Astrocyte (in vitro differentiated cells and primary cell): ENCODE measurements around the gene ZSWIM4. TPM values are rescaled to one million over a fixed set of nuclear protein-coding genes. Genes with fewer than 3 reads are reported as not detected.

ENCODE experiments used
- DNase-seq: peaks from one replicate; pipeline ENCODE4 v3.0.0-alpha.2; 2010; ENCODE audit warnings: low read depth
- FAIRE-seq: peaks from 2 replicates; lab custom pipeline; 2011; peaks lifted over from hg19 to GRCh38; lab: Jason Lieb, UNC
- H2AFZ ChIP-seq: 2 replicates; pipeline ENCODE4 v1.6.0; 2012; ENCODE audit warnings: low read depth, low read length, inconsistent platforms
- H3K27ac ChIP-seq: 2 replicates; pipeline ENCODE4 v1.5.1; 2011; ENCODE audit warnings: low read depth, low read length, inconsistent platforms
- H3K27me3 ChIP-seq: 2 replicates; pipeline ENCODE4 v1.6.0; 2011; ENCODE audit warnings: low read length, inconsistent platforms; ENCODE audit not compliant: insufficient read depth
- H3K36me3 ChIP-seq: 2 replicates; pipeline ENCODE4 v1.5.1; 2011; ENCODE audit warnings: low read length, inconsistent platforms; ENCODE audit not compliant: insufficient read depth
- H3K4me1 ChIP-seq: 2 replicates; pipeline ENCODE4 v1.5.1; 2011; ENCODE audit warnings: low read length, inconsistent platforms; ENCODE audit not compliant: insufficient read depth
- H3K4me2 ChIP-seq: 2 replicates; pipeline ENCODE4 v1.6.0; 2012; ENCODE audit warnings: low read length, inconsistent platforms
- H3K4me3 ChIP-seq: 2 replicates; pipeline ENCODE4 v1.5.1; 2011; ENCODE audit warnings: low read depth, mild to moderate bottlenecking, low read length, inconsistent platforms; ENCODE audit not compliant: insufficient read depth
- H3K79me2 ChIP-seq: 2 replicates; pipeline ENCODE4 v1.6.0; 2012; ENCODE audit warnings: mild to moderate bottlenecking, low read length, inconsistent platforms; ENCODE audit not compliant: insufficient read depth
- H3K9ac ChIP-seq: 2 replicates; pipeline ENCODE4 v1.6.0; 2012; ENCODE audit warnings: mild to moderate bottlenecking, low read length, inconsistent platforms
- H3K9me3 ChIP-seq: 2 replicates; pipeline ENCODE4 v1.5.1; 2012; ENCODE audit warnings: low read depth, mild to moderate bottlenecking, low read length, inconsistent platforms; ENCODE audit not compliant: insufficient read depth
- H4K20me1 ChIP-seq: 2 replicates; pipeline ENCODE4 v1.6.0; 2012; ENCODE audit warnings: low read length, inconsistent platforms; ENCODE audit not compliant: insufficient read depth
- H3K27ac Mint-ChIP-seq: one replicate; pipeline ENCODE4 v1.8.0; 2021; ENCODE audit warnings: mild to moderate bottlenecking, mixed read lengths; ENCODE audit not compliant: unreplicated experiment
- H3K27me3 Mint-ChIP-seq: one replicate; pipeline ENCODE4 v1.8.0; 2021; ENCODE audit warnings: low read depth, mixed read lengths; ENCODE audit not compliant: unreplicated experiment
- H3K36me3 Mint-ChIP-seq: one replicate; pipeline ENCODE4 v1.8.0; 2021; ENCODE audit warnings: low read depth, mixed read lengths; ENCODE audit not compliant: unreplicated experiment
- H3K4me1 Mint-ChIP-seq: one replicate; pipeline ENCODE4 v1.8.0; 2021; ENCODE audit warnings: low read depth, mixed read lengths; ENCODE audit not compliant: unreplicated experiment
- H3K4me3 Mint-ChIP-seq: one replicate; pipeline ENCODE4 v1.8.0; 2021; ENCODE audit warnings: mild to moderate bottlenecking, moderate library complexity, mixed read lengths; ENCODE audit not compliant: unreplicated experiment
- H3K9me3 Mint-ChIP-seq: one replicate; pipeline ENCODE4 v1.8.0; 2021; ENCODE audit warnings: mild to moderate bottlenecking, mixed read lengths; ENCODE audit not compliant: unreplicated experiment
- CTCF ChIP-seq: IDR thresholded peaks from 2 replicates; pipeline ENCODE4 v1.5.1; 2011; ENCODE audit warnings: low read depth, mild to moderate bottlenecking, inconsistent platforms, low read length, moderate library complexity; ENCODE audit not compliant: insufficient read depth
- EZH2 ChIP-seq: IDR thresholded peaks from 2 replicates; pipeline ENCODE4 v1.6.1; 2012; ENCODE audit warnings: mild to moderate bottlenecking, low read length, inconsistent platforms; ENCODE audit not compliant: insufficient read depth
- total RNA-seq: library from RNA; stranded (reverse); gene quantifications from 2 replicates; pipeline ENCODE4 v1.2.1, GENCODE V29; 2021

The ZSWIM4 gene
- total RNA-seq, 1 donor from 2014 or later: 10.6 TPM

DNA sequence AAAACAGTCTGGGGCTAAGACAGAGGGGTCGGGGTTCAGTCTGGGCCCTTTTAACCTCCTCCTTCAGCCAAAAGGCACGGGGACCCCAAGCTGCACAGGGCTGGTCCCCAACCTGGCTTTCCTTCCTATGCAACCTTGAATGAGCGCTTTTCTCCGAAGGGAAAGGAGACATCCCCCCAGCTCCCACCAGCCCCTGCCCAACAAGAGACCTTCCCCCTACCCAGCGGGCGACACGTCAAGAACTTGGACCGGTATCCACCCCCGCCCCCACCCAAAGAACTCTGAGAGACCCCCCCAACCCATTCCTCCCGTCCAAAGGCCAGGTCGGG lies 46.7 kb downstream of the ZSWIM4 start:
- H3K36me3 Mint-ChIP-seq: peaks cover 3% of the 10 kb centered on the region
- Histone ChIP-seq H3K4me1 (peaks cover 47% of the 10 kb centered on the region), H3K27ac (peak overlapping the region; percentile 97), H3K4me3 (peak overlapping the region; percentile 81), H3K79me2 (peaks cover 69% of the 10 kb centered on the region), H3K27me3 (no peaks in the 10 kb centered on the region), H4K20me1 (peaks cover 53% of the 10 kb centered on the region), H3K9ac (peak overlapping the region; percentile 100), H2AFZ (no peak overlapping the region), H3K9me3 (no peaks in the 10 kb centered on the region), H3K36me3 (peaks cover 5% of the 10 kb centered on the region), H3K4me2 (peak overlapping the region; percentile 98)
- DNase-seq (no peak), FAIRE-seq (no peak)
- peak overlapping the region; percentile 94 for H3K27ac Mint-ChIP-seq
- TF ChIP-seq CTCF (no peak), EZH2 (no peak)
- H3K27me3 Mint-ChIP-seq: no peaks in the 10 kb centered on the region
- H3K4me3 Mint-ChIP-seq: peak overlapping the region; percentile 96
- no peaks in the 10 kb centered on the region for H3K9me3 Mint-ChIP-seq
- peaks cover 25% of the 10 kb centered on the region for H3K4me1 Mint-ChIP-seq

DNA sequence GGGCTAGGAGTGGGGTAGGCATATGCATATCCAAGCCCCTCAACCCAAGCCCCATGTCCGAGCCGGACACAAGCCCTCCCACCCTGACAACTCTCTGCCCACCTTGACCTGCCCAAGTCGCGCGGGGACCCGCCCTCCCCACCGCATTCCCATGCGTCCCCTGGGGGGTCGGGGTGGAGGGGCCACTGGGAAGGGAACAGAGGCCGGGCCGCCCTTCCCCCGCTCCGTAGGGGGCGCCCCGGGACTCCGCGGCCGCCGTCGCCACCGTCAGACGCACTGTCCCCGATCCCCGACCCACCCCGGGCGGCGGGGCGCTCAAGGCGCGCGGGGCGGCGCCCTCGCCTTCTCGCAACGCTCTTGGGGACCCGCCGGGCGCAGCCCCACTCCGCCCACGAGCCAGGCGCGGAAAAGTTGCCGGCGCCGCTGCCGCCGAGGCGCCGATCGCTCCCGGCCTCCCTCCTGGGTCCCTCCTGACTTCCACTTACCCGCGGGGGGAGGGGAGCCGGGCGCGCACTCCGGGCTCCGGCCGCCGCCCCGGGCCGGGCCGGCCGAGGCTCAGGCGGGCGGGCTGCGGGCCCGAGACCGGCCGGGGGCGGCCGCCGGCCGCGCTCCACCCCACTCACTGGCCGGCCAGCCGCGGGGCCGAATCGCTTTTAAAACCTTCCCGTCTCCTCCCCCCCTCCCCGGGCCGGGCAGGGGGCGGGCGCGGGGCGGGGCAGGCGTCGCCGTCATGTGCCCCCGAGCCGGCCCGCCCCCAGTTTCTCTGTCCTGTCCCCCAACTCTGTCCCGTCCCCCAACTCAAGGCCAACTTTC lies 47.3 kb downstream of the ZSWIM4 start:
- peak overlapping the region; percentile 81 for H3K4me3 ChIP-seq
- H3K27me3 Mint-ChIP-seq: no peaks in the 10 kb centered on the region
- H3K79me2 ChIP-seq: peaks cover 63% of the 10 kb centered on the region
- peaks cover 5% of the 10 kb centered on the region for H3K36me3 ChIP-seq
- H3K9me3 ChIP-seq: no peaks in the 10 kb centered on the region
- peaks cover 21% of the 10 kb centered on the region for H3K4me1 Mint-ChIP-seq
- H3K36me3 Mint-ChIP-seq: peaks cover 3% of the 10 kb centered on the region
- H3K4me3 Mint-ChIP-seq: peak overlapping the region; percentile 96
- no peaks in the 10 kb centered on the region for H3K27me3 ChIP-seq
- no peaks in the 10 kb centered on the region for H3K9me3 Mint-ChIP-seq
- DNase-seq (no peak), FAIRE-seq (no peak)
- H3K27ac Mint-ChIP-seq: peak overlapping the region; percentile 97
- peak overlapping the region; percentile 59 for H2AFZ ChIP-seq
- H4K20me1 ChIP-seq: peaks cover 47% of the 10 kb centered on the region
- peak overlapping the region; percentile 99 for H3K4me2 ChIP-seq
- TF ChIP-seq EZH2 (no peak), CTCF (no peak)
- H3K27ac ChIP-seq: peak overlapping the region; percentile 97
- peaks cover 46% of the 10 kb centered on the region for H3K4me1 ChIP-seq
- H3K9ac ChIP-seq: peak overlapping the region; percentile 100
